MM.1S (cell line): ENCODE results near the gene SELENOV.

ENCODE experiments used
- DNase-seq: peaks from one replicate; pipeline ENCODE4 v3.0.0-alpha.2; 2015
- H2AFZ ChIP-seq: fragments of 300-600 bp; sonication (generic); 2 replicates; pipeline ENCODE4 v1.6.0; 2016; ENCODE audit warnings: antibody characterized with exemption, low read length
- H3F3A ChIP-seq: fragments of 300-600 bp; sonication (generic); 2 replicates; pipeline ENCODE4 v1.6.1; 2016; ENCODE audit warnings: mild to moderate bottlenecking, antibody characterized with exemption, low read length, moderate library complexity, mixed read lengths; ENCODE audit not compliant: insufficient read depth
- H3K27ac ChIP-seq: fragments of 300-600 bp; sonication (generic); 2 replicates; pipeline ENCODE4 v1.5.1; 2016; ENCODE audit warnings: mild to moderate bottlenecking, low read length
- H3K27me3 ChIP-seq: fragments of 300-600 bp; sonication (generic); replicated peaks from 2 replicates; pipeline ENCODE4 v1.6.0; 2016; ENCODE audit warnings: low read length; ENCODE audit not compliant: insufficient read depth
- H3K36me3 ChIP-seq: fragments of 300-600 bp; sonication (generic); replicated peaks from 2 replicates; pipeline ENCODE4 v1.6.1; 2016; ENCODE audit warnings: mild to moderate bottlenecking, low read length, mixed read lengths; ENCODE audit not compliant: insufficient read depth
- H3K4me1 ChIP-seq: fragments of 300-600 bp; sonication (generic); 2 replicates; pipeline ENCODE4 v1.6.1; 2016; ENCODE audit warnings: low read length, mixed read lengths
- H3K4me2 ChIP-seq: fragments of 300-600 bp; sonication (generic); 2 replicates; pipeline ENCODE4 v1.6.0; 2016; ENCODE audit warnings: low read depth, low read length
- H3K4me3 ChIP-seq: fragments of 300-600 bp; sonication (generic); 2 replicates; pipeline ENCODE4 v1.5.1; 2016; ENCODE audit warnings: low read length, mixed read lengths
- H3K79me2 ChIP-seq: fragments of 300-600 bp; sonication (generic); 2 replicates; pipeline ENCODE4 v1.6.1; 2016; ENCODE audit warnings: mixed run types, low read length, mixed read lengths
- H3K9ac ChIP-seq: fragments of 300-600 bp; sonication (generic); 2 replicates; pipeline ENCODE4 v1.6.1; 2016; ENCODE audit warnings: low read length, mixed read lengths
- H3K9me2 ChIP-seq: fragments of 300-600 bp; sonication (generic); replicated peaks from 2 replicates; pipeline ENCODE4 v1.6.1; 2016; ENCODE audit warnings: mild to moderate bottlenecking, low read length, mixed read lengths; ENCODE audit not compliant: insufficient read depth
- H3K9me3 ChIP-seq: fragments of 300-600 bp; sonication (generic); replicated peaks from 2 replicates; pipeline ENCODE4 v1.6.1; 2016; ENCODE audit warnings: mild to moderate bottlenecking, low read length, mixed read lengths; ENCODE audit not compliant: insufficient read depth
- H4K20me1 ChIP-seq: fragments of 300-600 bp; sonication (generic); 2 replicates; pipeline ENCODE4 v1.6.1; 2016; ENCODE audit warnings: mild to moderate bottlenecking, low read length, moderate library complexity, mixed read lengths; ENCODE audit not compliant: insufficient read depth
- EZH2 ChIP-seq: fragments of 300-600 bp; sonication (generic); optimal IDR thresholded peaks from 2 replicates; pipeline ENCODE3; 2017; ENCODE audit warnings: low read depth, mild to moderate bottlenecking, antibody characterized with exemption, low read length, mixed read lengths
- EZH2phosphoT487 ChIP-seq: fragments of 300-600 bp; sonication (generic); IDR thresholded peaks from 2 replicates; pipeline ENCODE4 v1.6.1; 2018; ENCODE audit warnings: antibody characterized with exemption, low read length
- TF ChIP-seq, protein P1 (sequence below): fragments of 300-600 bp; sonication (generic); IDR thresholded peaks from 2 replicates; pipeline ENCODE4 v1.5.1; 2016; ENCODE audit warnings: antibody characterized with exemption, low read length, mixed read lengths

The SELENOV gene

GRCh38 chr19:39506598-39506943 is 8.4 kb upstream of the SELENOV start:
- no peak overlapping the region for H3K4me2 ChIP-seq
- no peak overlapping the region for H3K4me3 ChIP-seq
- peaks cover 73% of the 10 kb centered on the region for H3K27me3 ChIP-seq
- DNase-seq, result no peak
- H3K9ac ChIP-seq, result no peak overlapping the region
- no peaks in the 10 kb centered on the region for H4K20me1 ChIP-seq
- no peaks in the 10 kb centered on the region for H3K79me2 ChIP-seq
- H3K9me2 ChIP-seq, result no peaks in the 10 kb centered on the region
- no peak overlapping the region for H3K27ac ChIP-seq
- H3F3A ChIP-seq, result no peaks in the 10 kb centered on the region
- TF ChIP-seq EZH2 (no peak), EZH2phosphoT487 (no peak)
- TF ChIP-seq, protein P1, sequence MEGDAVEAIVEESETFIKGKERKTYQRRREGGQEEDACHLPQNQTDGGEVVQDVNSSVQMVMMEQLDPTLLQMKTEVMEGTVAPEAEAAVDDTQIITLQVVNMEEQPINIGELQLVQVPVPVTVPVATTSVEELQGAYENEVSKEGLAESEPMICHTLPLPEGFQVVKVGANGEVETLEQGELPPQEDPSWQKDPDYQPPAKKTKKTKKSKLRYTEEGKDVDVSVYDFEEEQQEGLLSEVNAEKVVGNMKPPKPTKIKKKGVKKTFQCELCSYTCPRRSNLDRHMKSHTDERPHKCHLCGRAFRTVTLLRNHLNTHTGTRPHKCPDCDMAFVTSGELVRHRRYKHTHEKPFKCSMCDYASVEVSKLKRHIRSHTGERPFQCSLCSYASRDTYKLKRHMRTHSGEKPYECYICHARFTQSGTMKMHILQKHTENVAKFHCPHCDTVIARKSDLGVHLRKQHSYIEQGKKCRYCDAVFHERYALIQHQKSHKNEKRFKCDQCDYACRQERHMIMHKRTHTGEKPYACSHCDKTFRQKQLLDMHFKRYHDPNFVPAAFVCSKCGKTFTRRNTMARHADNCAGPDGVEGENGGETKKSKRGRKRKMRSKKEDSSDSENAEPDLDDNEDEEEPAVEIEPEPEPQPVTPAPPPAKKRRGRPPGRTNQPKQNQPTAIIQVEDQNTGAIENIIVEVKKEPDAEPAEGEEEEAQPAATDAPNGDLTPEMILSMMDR, result no peak
- H3K4me1 ChIP-seq, result 0 out of 2 replicates have a peak, but pooled peaks cover 5% of the 10 kb centered on the region
- no peaks in the 10 kb centered on the region for H3K36me3 ChIP-seq
- no peak overlapping the region for H2AFZ ChIP-seq
- no peaks in the 10 kb centered on the region for H3K9me3 ChIP-seq

DNA sequence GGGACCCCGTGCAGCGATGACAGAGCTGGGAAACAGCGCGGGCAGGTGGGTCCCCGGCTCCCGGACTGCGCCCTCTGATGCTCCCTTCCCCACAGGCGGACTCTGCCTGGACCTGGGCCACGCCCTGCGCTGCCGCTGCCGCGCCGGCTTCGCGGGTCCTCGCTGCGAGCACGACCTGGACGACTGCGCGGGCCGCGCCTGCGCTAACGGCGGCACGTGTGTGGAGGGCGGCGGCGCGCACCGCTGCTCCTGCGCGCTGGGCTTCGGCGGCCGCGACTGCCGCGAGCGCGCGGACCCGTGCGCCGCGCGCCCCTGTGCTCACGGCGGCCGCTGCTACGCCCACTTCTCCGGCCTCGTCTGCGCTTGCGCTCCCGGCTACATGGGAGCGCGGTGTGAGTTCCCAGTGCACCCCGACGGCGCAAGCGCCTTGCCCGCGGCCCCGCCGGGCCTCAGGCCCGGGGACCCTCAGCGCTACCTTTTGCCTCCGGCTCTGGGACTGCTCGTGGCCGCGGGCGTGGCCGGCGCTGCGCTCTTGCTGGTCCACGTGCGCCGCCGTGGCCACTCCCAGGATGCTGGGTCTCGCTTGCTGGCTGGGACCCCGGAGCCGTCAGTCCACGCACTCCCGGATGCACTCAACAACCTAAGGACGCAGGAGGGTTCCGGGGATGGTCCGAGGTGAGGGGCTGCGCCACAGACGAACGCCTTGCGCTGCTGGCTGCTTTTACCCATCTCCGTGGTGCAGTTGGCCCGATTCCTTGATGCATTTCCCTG is 7.8 kb upstream of the SELENOV start:
- H3K27ac ChIP-seq, result no peak overlapping the region
- H3K4me1 ChIP-seq, result 0 out of 2 replicates have a peak, but pooled peaks cover 5% of the 10 kb centered on the region
- no peaks in the 10 kb centered on the region for H3F3A ChIP-seq
- H3K9me3 ChIP-seq, result no peaks in the 10 kb centered on the region
- H3K79me2 ChIP-seq, result no peaks in the 10 kb centered on the region
- H3K4me3 ChIP-seq, result no peak overlapping the region
- no peak overlapping the region for H3K4me2 ChIP-seq
- DNase-seq, result no peak
- H2AFZ ChIP-seq, result no peak overlapping the region
- H3K36me3 ChIP-seq, result no peaks in the 10 kb centered on the region
- H3K9ac ChIP-seq, result no peak overlapping the region
- H4K20me1 ChIP-seq, result no peaks in the 10 kb centered on the region
- H3K27me3 ChIP-seq, result peaks cover 70% of the 10 kb centered on the region
- no peak for TF ChIP-seq EZH2phosphoT487
- H3K9me2 ChIP-seq, result no peaks in the 10 kb centered on the region

GRCh38 chr19:39507715-39508364 is 7.1 kb upstream of the SELENOV start:
- no peak overlapping the region for H2AFZ ChIP-seq
- 0 out of 2 replicates have a peak, but pooled peaks cover 5% of the 10 kb centered on the region for H3K4me1 ChIP-seq
- H3K27ac ChIP-seq, result no peak overlapping the region
- TF ChIP-seq EZH2phosphoT487 (no peak), EZH2 (no peak)
- TF ChIP-seq, protein P1, result no peak
- H3K36me3 ChIP-seq, result no peaks in the 10 kb centered on the region
- H3K79me2 ChIP-seq, result no peaks in the 10 kb centered on the region
- no peaks in the 10 kb centered on the region for H3F3A ChIP-seq
- no peak overlapping the region for H3K9ac ChIP-seq
- peaks cover 74% of the 10 kb centered on the region for H3K27me3 ChIP-seq
- H3K9me3 ChIP-seq, result no peaks in the 10 kb centered on the region
- no peak overlapping the region for H3K4me3 ChIP-seq
- H4K20me1 ChIP-seq, result no peaks in the 10 kb centered on the region
- no peak overlapping the region for H3K4me2 ChIP-seq
- no peaks in the 10 kb centered on the region for H3K9me2 ChIP-seq
- DNase-seq, result no peak

- H3K9me2 ChIP-seq, result no peaks in the 10 kb centered on the region
- H3K9ac ChIP-seq, result no peak overlapping the region
- no peaks in the 10 kb centered on the region for H4K20me1 ChIP-seq
- H3K79me2 ChIP-seq, result no peaks in the 10 kb centered on the region
- no peak overlapping the region for H3K27ac ChIP-seq
- peaks cover 75% of the 10 kb centered on the region for H3K27me3 ChIP-seq
- no peak overlapping the region for H3K4me3 ChIP-seq
- H3K4me1 ChIP-seq, result no peaks in the 10 kb centered on the region
- no peak overlapping the region for H3K4me2 ChIP-seq
- no peaks in the 10 kb centered on the region for H3F3A ChIP-seq
- TF ChIP-seq EZH2, result no peak
- TF ChIP-seq EZH2phosphoT487, result no peak
- TF ChIP-seq, protein P1, result no peak
- H2AFZ ChIP-seq, result no peak overlapping the region
- DNase-seq, result no peak
- H3K9me3 ChIP-seq, result no peaks in the 10 kb centered on the region
- H3K36me3 ChIP-seq, result no peaks in the 10 kb centered on the region
These were observed 6.3 kb upstream of the SELENOV start for GRCh38 chr19:39508629-39509028.
